Measurements from ENCODE around the gene NIT1. TPM values are rescaled to one million over a fixed set of nuclear protein-coding genes. Genes with fewer than 3 reads are reported as not detected.

Gene NIT1
- total RNA-seq, 1 experiment from 2014 or later: 27.2 TPM

DNA sequence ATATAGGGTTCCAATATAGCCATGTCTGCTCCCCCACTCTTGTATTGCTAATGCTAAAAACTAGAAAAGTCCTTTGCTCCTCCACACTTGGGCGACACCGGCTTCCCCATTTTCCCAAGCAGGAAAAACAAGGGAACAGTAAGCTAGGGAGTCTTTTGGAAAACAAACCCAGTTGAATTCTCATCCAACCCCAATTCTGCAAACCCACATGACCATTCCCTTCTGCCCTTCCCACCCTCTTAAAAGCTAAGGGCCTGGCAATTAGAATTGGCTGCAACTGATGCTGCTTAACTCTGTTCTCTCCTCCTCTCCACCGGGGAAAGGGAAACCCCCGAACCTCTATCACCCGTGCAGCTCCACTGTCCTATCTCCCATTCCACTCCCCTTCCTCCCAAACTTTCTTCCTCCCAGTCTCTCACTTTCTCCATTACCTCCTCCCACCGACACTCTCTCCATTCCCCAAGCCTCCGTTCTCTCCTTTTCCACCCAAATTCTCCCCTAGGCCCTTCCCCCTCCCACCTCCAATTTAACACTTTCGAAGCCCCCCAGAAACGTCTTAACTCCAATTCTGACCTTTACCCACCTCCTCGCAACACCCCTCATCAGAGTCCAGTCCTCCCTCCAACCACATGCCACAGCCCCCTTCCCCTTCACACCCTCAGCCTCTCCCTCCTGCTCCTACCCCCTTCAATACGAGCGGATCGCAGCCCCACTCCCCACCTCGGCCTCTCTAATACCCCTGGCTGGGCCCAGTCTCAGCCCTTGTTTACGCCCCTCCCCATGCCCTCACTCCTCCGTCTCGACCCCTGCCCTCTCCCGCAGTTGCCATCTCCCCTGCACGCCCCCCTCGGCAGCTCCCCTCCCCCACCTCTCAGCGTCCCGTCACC, 13.9 kb downstream of the NIT1 start:
- no peak for DNase-seq (ENCODE audit: low read depth, low spot score)
- in situ Hi-C loops (cut with HindIII; ENCODE audit: low pct_unique_long_range_greater_than_20kb, low sequenced_read_pairs): no loop called here

GRCh38 chr1:161132410-161133219, 14.7 kb downstream of the NIT1 start, which contains the start of gene DEDD:
Gene DEDD (minus strand): TSS chr1:161132667. CDS start chr1:161124462, 8,205 bp downstream.
- in situ Hi-C loops (cut with HindIII; ENCODE audit: low pct_unique_long_range_greater_than_20kb, low sequenced_read_pairs): no loop called here
- peak; percentile 97 for DNase-seq (ENCODE audit: low read depth, low spot score)

DNA sequence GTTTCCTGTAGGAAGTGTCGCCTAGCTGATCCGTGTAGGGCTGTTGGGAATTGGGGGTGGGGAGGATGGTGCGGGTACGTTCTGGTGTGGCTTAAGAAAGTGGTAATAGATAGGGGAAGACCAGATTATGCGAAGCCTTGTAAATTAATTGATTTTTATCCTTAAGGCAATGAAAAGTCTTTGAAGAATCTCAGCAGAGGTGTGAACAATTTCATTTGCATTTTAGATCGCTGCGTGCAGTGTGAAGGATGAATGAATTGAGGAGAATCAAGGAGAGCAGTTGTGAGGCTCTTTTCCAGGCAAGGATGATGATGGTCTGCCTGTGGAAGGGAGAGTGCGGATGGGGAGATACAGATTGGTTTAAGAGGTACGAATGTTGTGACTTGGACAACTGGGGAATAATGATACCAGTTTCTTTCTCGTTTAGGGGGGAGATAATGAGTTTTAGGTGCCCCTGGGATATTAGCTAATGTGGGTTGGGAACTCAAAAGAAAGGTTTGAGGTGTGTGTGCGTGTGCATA, 15.4 kb downstream of the NIT1 start:
- no peak for DNase-seq (ENCODE audit: low read depth, low spot score)
- in situ Hi-C loops (cut with HindIII; ENCODE audit: low pct_unique_long_range_greater_than_20kb, low sequenced_read_pairs): no loop called here

DNA sequence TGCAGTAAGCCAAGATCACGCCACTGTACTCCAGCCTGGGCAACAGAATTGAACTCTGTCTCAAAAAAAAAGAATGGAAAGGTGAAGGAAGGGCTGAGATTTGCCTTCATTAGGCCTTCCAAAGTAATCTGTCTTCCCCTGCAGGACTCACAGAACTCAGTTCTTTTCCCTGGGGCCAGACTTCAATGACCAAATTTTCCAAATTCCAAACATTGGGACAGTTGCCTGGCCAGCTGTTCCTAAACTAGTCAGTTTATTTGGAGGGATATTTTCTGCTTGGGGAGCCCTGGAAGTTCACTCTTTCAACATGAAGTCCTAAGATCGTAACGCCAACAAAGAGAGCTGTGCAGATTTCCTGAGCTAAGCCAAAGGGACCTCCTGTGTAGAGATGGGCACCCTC, 20.0 kb downstream of the NIT1 start:
- DNase-seq (ENCODE audit: low read depth, low spot score): no peak
- in situ Hi-C loops (cut with HindIII; ENCODE audit: low pct_unique_long_range_greater_than_20kb, low sequenced_read_pairs): no loop called here

- in situ Hi-C loops (cut with HindIII; ENCODE audit: low pct_unique_long_range_greater_than_20kb, low sequenced_read_pairs): no loop called here
Measured at GRCh38 chr1:161138431-161138830, 20.5 kb downstream of the NIT1 start.

GRCh38 chr1:161139766-161140165, 21.9 kb downstream of the NIT1 start:
- DNase-seq (ENCODE audit: low read depth, low spot score): peak; percentile 63
- in situ Hi-C loops (cut with HindIII; ENCODE audit: low pct_unique_long_range_greater_than_20kb, low sequenced_read_pairs): no loop called here

More at GRCh38 chr1:161138431-161138830, 20.5 kb downstream of the NIT1 start:
- no peak for DNase-seq (ENCODE audit: low read depth, low spot score)

DNA sequence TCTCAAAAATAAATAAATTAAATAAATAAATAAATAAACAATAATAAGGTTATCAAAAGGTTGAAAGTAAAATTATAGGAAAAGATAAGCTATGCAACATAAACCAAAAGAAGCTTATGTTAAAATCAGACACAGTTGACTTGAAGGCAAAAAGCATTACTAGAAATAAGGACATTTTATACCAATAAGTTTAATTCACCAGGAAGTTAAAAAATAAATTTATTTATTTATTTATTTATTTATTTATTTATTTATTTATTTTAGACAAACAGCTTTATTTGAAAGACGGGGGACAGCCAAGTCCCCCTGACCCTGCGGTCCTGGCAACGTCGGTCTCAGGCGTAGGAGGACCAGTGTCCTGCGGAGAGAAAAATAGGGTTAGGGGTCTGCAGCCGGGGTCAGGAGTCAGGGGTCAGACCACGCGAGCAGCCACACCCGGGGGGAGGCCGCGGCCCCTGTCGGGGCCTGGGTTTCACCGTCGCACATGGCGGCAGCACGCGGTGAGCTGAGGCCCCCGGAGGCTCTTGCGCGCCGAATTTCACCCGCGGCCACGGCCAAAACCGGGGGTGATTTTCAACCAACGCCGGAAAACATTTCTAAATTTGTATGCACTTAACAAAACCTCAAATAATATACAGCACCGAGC, 23.0 kb downstream of the NIT1 start:
- in situ Hi-C loops (cut with HindIII; ENCODE audit: low pct_unique_long_range_greater_than_20kb, low sequenced_read_pairs): no loop called here
- no peak for DNase-seq (ENCODE audit: low read depth, low spot score)

GRCh38 chr1:161145832-161146231, 27.9 kb downstream of the NIT1 start:
- no peak for DNase-seq (ENCODE audit: low read depth, low spot score)
- in situ Hi-C loops (cut with HindIII; ENCODE audit: low pct_unique_long_range_greater_than_20kb, low sequenced_read_pairs): no loop called here

GRCh38 chr1:161153176-161153575, 35.3 kb downstream of the NIT1 start:
- in situ Hi-C loops (cut with HindIII; ENCODE audit: low pct_unique_long_range_greater_than_20kb, low sequenced_read_pairs): no loop called here
- no peak for DNase-seq (ENCODE audit: low read depth, low spot score)

- peak; percentile 94 for DNase-seq (ENCODE audit: low read depth, low spot score)
- in situ Hi-C loops (cut with HindIII; ENCODE audit: low pct_unique_long_range_greater_than_20kb, low sequenced_read_pairs): no loop called here
Measured at GRCh38 chr1:161153682-161154337, 35.9 kb downstream of the NIT1 start, which contains the start of gene UFC1. Gene UFC1 (plus strand): TSS chr1:161153978. CDS start chr1:161153998, 20 bp downstream.

GRCh38 chr1:161157867-161158266, 40.0 kb downstream of the NIT1 start:
- DNase-seq (ENCODE audit: low read depth, low spot score): no peak
- in situ Hi-C loops (cut with HindIII; ENCODE audit: low pct_unique_long_range_greater_than_20kb, low sequenced_read_pairs): no loop called here

DNA sequence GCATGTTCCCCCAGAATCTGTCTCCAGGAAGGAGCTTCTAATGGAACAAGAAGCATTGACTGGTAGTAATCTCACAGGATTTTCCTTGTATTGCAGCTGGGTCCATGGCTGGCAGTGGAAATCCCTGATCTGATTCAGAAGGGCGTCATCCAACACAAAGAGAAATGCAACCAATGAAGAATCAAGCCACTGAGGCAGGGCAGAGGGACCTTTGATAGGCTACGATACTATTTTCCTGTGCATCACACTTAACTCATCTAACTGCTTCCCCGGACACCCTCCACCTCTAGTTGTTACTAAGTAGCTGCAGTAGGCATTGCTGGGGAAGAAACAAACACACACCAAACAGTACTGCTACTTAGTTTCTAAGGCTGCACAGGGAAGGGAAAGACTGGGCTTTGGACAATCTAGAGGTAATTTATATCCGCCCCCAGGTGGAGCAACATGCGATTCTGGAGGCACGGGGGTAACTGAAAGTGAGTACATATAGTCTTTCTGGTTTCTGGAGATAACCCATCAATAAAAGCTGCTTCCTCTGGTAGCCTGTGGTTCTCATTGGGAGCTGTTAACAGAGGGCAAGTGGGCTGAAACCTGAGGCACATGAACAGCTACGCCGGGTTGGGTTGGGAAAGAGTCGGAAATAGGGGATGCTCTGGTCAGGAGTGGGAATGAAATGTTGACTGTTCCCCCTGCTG, 40.6 kb downstream of the NIT1 start:
- DNase-seq (ENCODE audit: low read depth, low spot score): no peak
- in situ Hi-C loops (cut with HindIII; ENCODE audit: low pct_unique_long_range_greater_than_20kb, low sequenced_read_pairs): no loop called here

GRCh38 chr1:161159087-161159912, 41.4 kb downstream of the NIT1 start, which contains the start of gene USP21:
Gene USP21 (plus strand): TSS chr1:161159500. CDS start chr1:161160641, 1,141 bp downstream.
- in situ Hi-C loops (cut with HindIII; ENCODE audit: low pct_unique_long_range_greater_than_20kb, low sequenced_read_pairs): no loop called here

GRCh38 chr1:161159913-161160243, 42.0 kb downstream of the NIT1 start:
- in situ Hi-C loops (cut with HindIII; ENCODE audit: low pct_unique_long_range_greater_than_20kb, low sequenced_read_pairs): no loop called here
- DNase-seq (ENCODE audit: low read depth, low spot score): no peak

More at GRCh38 chr1:161159087-161159912, 41.4 kb downstream of the NIT1 start, which contains the start of gene USP21:
- peak; percentile 91 for DNase-seq (ENCODE audit: low read depth, low spot score)

DNA sequence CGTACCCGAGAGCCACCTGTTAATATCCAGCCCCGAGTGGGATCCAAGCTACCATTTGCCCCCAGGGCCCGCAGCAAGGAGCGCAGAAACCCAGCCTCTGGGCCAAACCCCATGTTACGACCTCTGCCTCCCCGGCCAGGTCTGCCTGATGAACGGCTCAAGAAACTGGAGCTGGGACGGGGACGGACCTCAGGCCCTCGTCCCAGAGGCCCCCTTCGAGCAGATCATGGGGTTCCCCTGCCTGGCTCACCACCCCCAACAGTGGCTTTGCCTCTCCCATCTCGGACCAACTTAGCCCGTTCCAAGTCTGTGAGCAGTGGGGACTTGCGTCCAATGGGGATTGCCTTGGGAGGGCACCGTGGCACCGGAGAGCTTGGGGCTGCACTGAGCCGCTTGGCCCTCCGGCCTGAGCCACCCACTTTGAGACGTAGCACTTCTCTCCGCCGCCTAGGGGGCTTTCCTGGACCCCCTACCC, 42.8 kb downstream of the NIT1 start:
- in situ Hi-C loops (cut with HindIII; ENCODE audit: low pct_unique_long_range_greater_than_20kb, low sequenced_read_pairs): no loop called here
- DNase-seq (ENCODE audit: low read depth, low spot score): no peak

- in situ Hi-C loops (cut with HindIII; ENCODE audit: low pct_unique_long_range_greater_than_20kb, low sequenced_read_pairs): no loop called here
- DNase-seq (ENCODE audit: low read depth, low spot score): no peak
Measured at GRCh38 chr1:161161652-161162051, 43.7 kb downstream of the NIT1 start.

All from SK-MEL-5 (cell line).